ENCODE measurements around the gene KRTAP20-3. TPM values are rescaled to one million over a fixed set of nuclear protein-coding genes. Genes with fewer than 3 reads are reported as not detected.

Gene KRTAP20-3
- not detected for total RNA-seq
- not detected for polyA plus RNA-seq
- long read RNA-seq, donor 1: 0 reads
- long read RNA-seq, donor 2: 0 reads
- long read RNA-seq, donor 3: 0 reads
- long read RNA-seq, donor 4: 0 reads

DNA sequence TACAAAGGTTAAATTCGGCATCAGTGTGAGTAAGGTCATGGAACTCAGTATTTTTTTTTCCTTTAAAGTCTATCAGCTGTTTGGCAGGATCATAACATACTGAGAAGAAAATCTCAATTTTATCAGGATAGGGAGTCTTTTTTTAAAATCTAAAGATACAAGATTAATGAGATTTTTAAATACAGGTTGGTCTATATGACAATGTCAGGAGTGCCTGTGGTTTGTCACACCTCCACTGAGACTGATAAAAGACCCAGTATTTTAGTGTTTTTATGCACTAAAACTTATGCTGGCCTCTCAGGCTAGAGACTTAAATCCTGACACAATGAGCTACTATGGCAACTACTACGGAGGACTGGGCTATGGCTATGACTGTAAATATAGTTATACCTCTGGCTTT is at the start of gene KRTAP20-3:
Gene KRTAP20-3, plus strand, starts transcription at position 301 of the 400 bp plus-strand sequence.
- no peaks in the 10 kb centered on the region for H3K9me3 ChIP-seq (ENCODE audit: control insufficient read depth, low read length)
- H3K4me3 ChIP-seq (ENCODE audit: low read length): no peak within 1 kb of the TSS
- WGBS: 80% methylated on average over 2 of the region's 2 CpGs
- ATAC-seq (no peak), DNase-seq (no peak)
- H3K27me3 ChIP-seq (ENCODE audit: control insufficient read depth, insufficient read depth): no peaks in the 10 kb centered on the region
- no peak within 1 kb of the TSS for H3K27ac ChIP-seq (ENCODE audit: low read length)
- H3K4me1 ChIP-seq (ENCODE audit: control insufficient read depth, insufficient read depth, low read length): no peaks in the 10 kb centered on the region
- intact Hi-C loops (cut with DNase I): no loop called here

DNA sequence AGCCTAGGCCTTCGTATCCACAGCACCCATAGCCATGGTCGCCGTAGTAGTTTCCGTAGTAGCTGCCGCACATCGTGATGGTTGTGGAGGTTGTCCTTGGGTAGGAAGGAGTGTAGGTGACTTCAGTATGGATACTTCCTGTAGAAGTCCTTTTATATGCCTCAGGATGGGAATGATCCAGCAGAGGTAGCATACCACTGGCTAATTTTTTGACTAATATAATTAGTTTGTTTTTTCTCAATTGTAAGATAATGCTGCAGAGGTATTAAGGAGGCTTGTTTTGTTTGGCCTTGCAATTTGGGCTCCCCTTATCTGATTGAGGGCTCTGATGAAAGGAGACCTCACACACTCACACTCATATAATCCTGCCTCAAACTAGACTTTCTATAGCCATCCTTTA is 43.9 kb upstream of the KRTAP20-3 start, which contains the start of gene KRTAP6-2:
Gene KRTAP6-2, minus strand, starts transcription at position 101 of the 400 bp plus-strand sequence. Its CDS starts 28 bp downstream, at position 73.
- H3K27ac ChIP-seq (ENCODE audit: low read length): no peak within 1 kb of the TSS
- no peaks in the 10 kb centered on the region for H3K27me3 ChIP-seq (ENCODE audit: control insufficient read depth, insufficient read depth)
- no peaks in the 10 kb centered on the region for H3K4me1 ChIP-seq (ENCODE audit: control insufficient read depth, insufficient read depth, low read length)
- no peak within 1 kb of the TSS for H3K4me3 ChIP-seq (ENCODE audit: low read length)
- ATAC-seq: no peak
- H3K9me3 ChIP-seq (ENCODE audit: control insufficient read depth, low read length): no peaks in the 10 kb centered on the region
- WGBS: 93% methylated on average over 6 of the region's 6 CpGs
- DNase-seq: no peak
- intact Hi-C loops (cut with DNase I): no loop called here

DNA sequence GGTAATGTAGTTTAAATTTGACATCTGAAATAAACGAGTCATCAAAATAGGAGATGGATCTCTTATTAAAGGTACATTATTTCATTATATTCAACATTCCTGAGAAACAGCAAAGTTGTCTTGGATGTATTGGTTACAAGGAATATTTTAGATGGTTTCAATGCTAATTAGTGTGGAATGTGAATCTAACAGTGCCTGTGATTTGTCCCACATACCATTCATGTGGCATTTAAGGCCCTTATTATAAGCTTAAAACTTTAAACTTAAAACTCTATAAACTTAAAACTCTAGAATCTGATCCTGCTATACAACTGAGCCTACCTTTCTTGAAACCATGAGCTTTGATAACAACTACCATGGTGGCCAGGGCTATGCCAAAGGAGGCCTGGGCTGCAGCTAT is 41.9 kb upstream of the KRTAP20-3 start, which contains the start of gene KRTAP22-1:
Gene KRTAP22-1, plus strand, starts transcription at position 301 of the 400 bp plus-strand sequence.
- ATAC-seq (no peak), DNase-seq (no peak)
- Histone ChIP-seq H3K4me3 (ENCODE audit: low read length) (no peak within 1 kb of the TSS), H3K27ac (ENCODE audit: low read length) (no peak within 1 kb of the TSS), H3K9me3 (ENCODE audit: control insufficient read depth, low read length) (no peaks in the 10 kb centered on the region), H3K27me3 (ENCODE audit: control insufficient read depth, insufficient read depth) (no peaks in the 10 kb centered on the region), H3K4me1 (ENCODE audit: control insufficient read depth, insufficient read depth, low read length) (no peaks in the 10 kb centered on the region)
- WGBS: 39% methylated on average over 1 of the region's 1 CpG
- intact Hi-C loops (cut with DNase I): no loop called here

DNA sequence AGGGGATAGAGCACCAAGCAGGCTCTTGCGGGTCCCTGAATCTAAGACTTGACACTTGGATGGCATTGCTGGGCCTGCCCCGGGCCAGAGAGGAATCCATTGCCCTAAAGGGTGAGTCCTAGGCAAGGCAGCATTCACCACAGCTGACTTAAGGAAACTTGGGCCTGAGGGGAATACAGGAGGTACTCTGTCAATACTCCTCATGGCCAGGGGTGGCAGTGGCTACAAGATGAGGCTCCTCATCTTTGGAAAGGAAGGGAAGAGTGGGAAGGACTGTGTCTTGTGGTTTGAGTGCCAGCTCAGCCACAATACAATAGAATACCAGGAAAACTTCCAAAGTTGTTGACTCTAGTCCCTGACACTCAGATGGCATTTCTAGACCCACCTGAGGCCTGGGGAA is 36.7 kb upstream of the KRTAP20-3 start:
- intact Hi-C loops (cut with DNase I): no loop called here
- WGBS: 89% methylated on average over 2 of the region's 2 CpGs
- ATAC-seq (no peak), DNase-seq (no peak)
- H3K9me3 ChIP-seq (ENCODE audit: control insufficient read depth, low read length): no peaks in the 10 kb centered on the region
- H3K4me1 ChIP-seq (ENCODE audit: control insufficient read depth, insufficient read depth, low read length): no peaks in the 10 kb centered on the region
- H3K27ac ChIP-seq (ENCODE audit: low read length): no peak overlapping the region
- no peak overlapping the region for H3K4me3 ChIP-seq (ENCODE audit: low read length)
- H3K27me3 ChIP-seq (ENCODE audit: control insufficient read depth, insufficient read depth): no peaks in the 10 kb centered on the region

DNA sequence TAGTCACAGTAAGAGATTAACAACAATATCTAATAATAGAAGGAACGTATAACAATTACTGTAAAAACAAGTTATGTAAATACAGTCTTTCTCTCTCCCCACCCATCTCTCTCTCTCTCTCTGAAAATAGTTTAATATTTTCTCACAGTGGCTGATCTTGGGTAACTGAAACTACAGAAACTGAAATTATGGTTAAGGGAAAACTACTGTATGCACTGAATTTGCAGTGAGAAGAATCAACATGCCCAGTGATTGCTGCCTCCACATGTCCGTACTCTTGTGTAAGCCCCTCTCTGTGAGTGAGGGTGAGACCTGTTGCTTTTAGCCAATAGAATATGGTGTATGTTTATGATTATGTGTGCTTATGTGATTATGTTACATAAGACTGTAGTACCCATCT is 30.5 kb upstream of the KRTAP20-3 start:
- DNase-seq: no peak
- 76% methylated on average over 2 of the region's 2 CpGs for WGBS

DNA sequence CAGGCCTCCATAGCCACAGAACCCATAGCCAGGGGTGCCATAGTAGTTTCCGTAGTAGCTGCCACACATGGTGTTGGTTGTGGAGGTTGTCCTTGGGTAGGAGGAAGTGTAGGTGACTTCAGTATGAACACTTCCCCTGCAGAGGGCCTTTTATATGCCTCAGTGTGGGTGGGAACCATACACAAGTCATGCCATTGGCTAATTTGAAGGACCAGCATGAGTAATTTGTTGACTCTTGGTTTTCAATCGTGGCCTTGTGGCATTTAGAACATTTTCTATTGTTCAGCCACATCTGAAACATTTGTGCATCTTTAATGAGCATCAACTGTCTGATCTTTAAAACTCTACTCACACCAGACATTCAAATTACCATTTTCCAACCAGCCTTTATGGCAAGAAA is 28.8 kb upstream of the KRTAP20-3 start, which contains the start of gene KRTAP6-1:
Gene KRTAP6-1, minus strand, starts transcription at position 95 of the 400 bp plus-strand sequence. Its CDS starts 26 bp downstream, at position 69.
- no peak for ATAC-seq
- intact Hi-C loops (cut with DNase I): no loop called here

More for the DNA sequence above, 30.5 kb upstream of the KRTAP20-3 start:
- H3K27ac ChIP-seq (ENCODE audit: low read length): no peak overlapping the region
- no peak for ATAC-seq
- intact Hi-C loops (cut with DNase I): no loop called here
- H3K9me3 ChIP-seq (ENCODE audit: control insufficient read depth, low read length): no peaks in the 10 kb centered on the region
- no peak overlapping the region for H3K4me3 ChIP-seq (ENCODE audit: low read length)
- no peaks in the 10 kb centered on the region for H3K4me1 ChIP-seq (ENCODE audit: control insufficient read depth, insufficient read depth, low read length)
- no peaks in the 10 kb centered on the region for H3K27me3 ChIP-seq (ENCODE audit: control insufficient read depth, insufficient read depth)

DNA sequence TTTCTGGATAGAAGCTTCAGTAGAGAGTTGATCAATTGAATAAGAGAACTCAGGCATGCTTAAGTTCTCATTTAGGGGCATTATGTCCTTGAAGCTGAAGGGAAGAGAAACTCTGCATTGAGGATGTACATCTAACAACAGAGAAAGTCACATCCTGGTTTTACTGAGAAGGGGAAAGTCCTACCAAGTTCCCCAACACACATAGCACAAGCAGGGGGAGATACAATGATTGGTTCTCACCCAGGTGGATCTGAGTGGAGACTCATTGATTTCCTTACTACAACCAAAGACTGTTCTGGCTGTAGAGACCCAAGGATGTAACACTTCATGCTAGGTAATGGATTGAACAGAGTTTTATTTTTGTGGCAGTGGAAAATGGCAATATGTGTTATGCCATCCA is 27.5 kb upstream of the KRTAP20-3 start:
- no peak for DNase-seq
- no peaks in the 10 kb centered on the region for H3K27me3 ChIP-seq (ENCODE audit: control insufficient read depth, insufficient read depth)
- ATAC-seq: no peak
- H3K4me1 ChIP-seq (ENCODE audit: control insufficient read depth, insufficient read depth, low read length): no peaks in the 10 kb centered on the region
- H3K4me3 ChIP-seq (ENCODE audit: low read length): no peak overlapping the region
- intact Hi-C loops (cut with DNase I): no loop called here
- no peak overlapping the region for H3K27ac ChIP-seq (ENCODE audit: low read length)
- no peaks in the 10 kb centered on the region for H3K9me3 ChIP-seq (ENCODE audit: control insufficient read depth, low read length)

More for the DNA sequence above, 28.8 kb upstream of the KRTAP20-3 start, which contains the start of gene KRTAP6-1:
- WGBS: 69% methylated on average over 2 of the region's 2 CpGs
- Histone ChIP-seq H3K27me3 (ENCODE audit: control insufficient read depth, insufficient read depth) (no peaks in the 10 kb centered on the region), H3K4me1 (ENCODE audit: control insufficient read depth, insufficient read depth, low read length) (no peaks in the 10 kb centered on the region), H3K27ac (ENCODE audit: low read length) (no peak within 1 kb of the TSS), H3K9me3 (ENCODE audit: control insufficient read depth, low read length) (no peaks in the 10 kb centered on the region), H3K4me3 (ENCODE audit: low read length) (no peak within 1 kb of the TSS)
- DNase-seq: no peak

DNA sequence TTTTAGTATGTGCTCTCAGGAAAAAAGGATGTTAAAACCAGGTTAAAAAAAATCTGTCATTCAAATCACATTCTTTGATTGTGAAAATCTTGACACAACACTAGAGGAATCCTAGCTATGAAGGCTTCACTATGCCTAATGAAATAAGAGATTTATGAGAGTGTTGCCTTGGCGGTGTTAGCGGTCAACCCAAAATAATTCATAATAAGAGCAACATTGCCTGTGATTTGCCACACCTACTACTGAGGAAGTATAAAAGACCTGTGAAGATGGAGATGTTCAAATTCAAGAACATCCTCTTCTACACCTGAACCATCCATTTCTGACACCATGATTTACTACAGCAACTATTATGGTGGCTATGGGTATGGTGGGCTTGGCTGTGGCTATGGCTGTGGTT is 26.5 kb upstream of the KRTAP20-3 start, which contains the start of gene KRTAP20-1:
Gene KRTAP20-1, plus strand, starts transcription at position 301 of the 400 bp plus-strand sequence. Its CDS starts 30 bp downstream, at position 331.
- H3K27ac ChIP-seq (ENCODE audit: low read length): no peak within 1 kb of the TSS
- no peaks in the 10 kb centered on the region for H3K4me1 ChIP-seq (ENCODE audit: control insufficient read depth, insufficient read depth, low read length)
- no peaks in the 10 kb centered on the region for H3K9me3 ChIP-seq (ENCODE audit: control insufficient read depth, low read length)
- WGBS: 94% methylated on average over 2 of the region's 2 CpGs
- intact Hi-C loops (cut with DNase I): no loop called here
- H3K4me3 ChIP-seq (ENCODE audit: low read length): no peak within 1 kb of the TSS
- DNase-seq: no peak
- ATAC-seq: no peak
- no peaks in the 10 kb centered on the region for H3K27me3 ChIP-seq (ENCODE audit: control insufficient read depth, insufficient read depth)

DNA sequence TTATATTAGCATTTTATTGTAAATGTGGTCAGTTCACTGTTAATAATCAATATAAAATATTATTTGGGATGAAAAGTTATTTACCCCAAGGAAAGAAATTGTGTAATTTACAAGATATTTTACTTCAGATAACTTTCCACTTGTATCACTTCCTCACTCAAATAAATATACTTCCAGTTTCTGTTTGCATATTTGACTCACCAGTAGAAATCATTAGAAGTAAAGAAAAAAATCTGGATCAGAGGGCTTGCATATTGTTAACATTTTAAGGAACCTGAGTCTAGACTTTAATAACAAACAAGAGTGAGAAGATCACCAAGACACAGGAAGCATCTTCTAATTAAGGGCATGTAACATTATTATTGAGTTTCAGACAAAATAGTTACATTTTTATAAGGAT is 22.6 kb upstream of the KRTAP20-3 start:
- ATAC-seq: no peak
- Histone ChIP-seq H3K9me3 (ENCODE audit: control insufficient read depth, low read length) (no peaks in the 10 kb centered on the region), H3K27ac (ENCODE audit: low read length) (no peak overlapping the region), H3K27me3 (ENCODE audit: control insufficient read depth, insufficient read depth) (no peaks in the 10 kb centered on the region), H3K4me1 (ENCODE audit: control insufficient read depth, insufficient read depth, low read length) (no peaks in the 10 kb centered on the region), H3K4me3 (ENCODE audit: low read length) (no peak overlapping the region)
- DNase-seq: no peak
- intact Hi-C loops (cut with DNase I): no loop called here

DNA sequence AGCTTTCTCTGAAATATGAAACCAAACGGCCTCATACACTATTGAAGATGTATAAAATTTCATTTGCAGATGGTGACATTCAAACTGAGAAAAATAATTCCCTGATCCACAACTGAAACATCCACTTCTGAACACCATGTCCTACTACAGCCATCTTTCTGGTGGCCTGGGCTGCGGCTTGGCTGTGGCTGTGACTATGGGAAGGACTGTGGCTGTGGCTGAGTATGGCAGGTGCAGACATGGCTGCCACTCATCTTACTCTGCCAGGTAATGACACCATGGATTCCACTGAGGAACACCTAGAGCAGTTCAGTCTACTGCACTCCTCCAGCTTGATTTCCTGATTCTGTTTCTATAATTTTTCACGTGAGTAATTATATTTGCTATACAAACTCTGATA is 22.1 kb upstream of the KRTAP20-3 start, which contains the start of gene KRTAP20-4:
Gene KRTAP20-4, plus strand, starts transcription at position 106 of the 400 bp plus-strand sequence.
- Histone ChIP-seq H3K27ac (ENCODE audit: low read length) (no peak within 1 kb of the TSS), H3K4me1 (ENCODE audit: control insufficient read depth, insufficient read depth, low read length) (no peaks in the 10 kb centered on the region), H3K9me3 (ENCODE audit: control insufficient read depth, low read length) (no peaks in the 10 kb centered on the region), H3K27me3 (ENCODE audit: control insufficient read depth, insufficient read depth) (no peaks in the 10 kb centered on the region), H3K4me3 (ENCODE audit: low read length) (no peak within 1 kb of the TSS)
- DNase-seq (peak in 1 of 3 donors; percentile 7), ATAC-seq (no peak)
- 84% methylated on average over 3 of the region's 3 CpGs for WGBS
- intact Hi-C loops (cut with DNase I): no loop called here

DNA sequence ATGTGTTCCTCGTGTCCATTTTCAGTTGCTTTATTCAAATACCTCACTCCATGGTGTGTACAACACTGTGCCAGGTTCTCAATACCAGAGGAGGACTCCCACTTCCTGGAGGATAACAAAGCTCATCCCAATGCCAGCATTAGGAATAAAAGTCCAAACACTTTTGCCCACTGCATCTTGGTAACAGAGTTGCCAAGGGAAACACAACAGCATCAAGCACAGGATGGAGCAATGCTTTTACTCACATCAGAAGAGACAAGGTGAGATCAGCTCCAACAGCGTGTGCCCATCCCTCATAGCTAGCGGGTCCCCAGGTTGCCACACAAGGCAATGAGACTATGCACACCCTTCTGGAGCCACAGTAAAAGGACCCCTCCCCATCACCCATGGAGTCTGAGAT is 19.3 kb upstream of the KRTAP20-3 start:
- Histone ChIP-seq H3K27ac (ENCODE audit: low read length) (no peak overlapping the region), H3K9me3 (ENCODE audit: control insufficient read depth, low read length) (no peaks in the 10 kb centered on the region), H3K4me3 (ENCODE audit: low read length) (no peak overlapping the region), H3K27me3 (ENCODE audit: control insufficient read depth, insufficient read depth) (no peaks in the 10 kb centered on the region), H3K4me1 (ENCODE audit: control insufficient read depth, insufficient read depth, low read length) (no peaks in the 10 kb centered on the region)
- 86% methylated on average over 3 of the region's 3 CpGs for WGBS
- intact Hi-C loops (cut with DNase I): no loop called here
- ATAC-seq: no peak
- no peak for DNase-seq
